Measurements from ENCODE around the gene LRP1-AS.
"Not testable (repeated sequence)": the region's sequence is repeated elsewhere in the genome, so short reads cannot be mapped to it uniquely, and the experiment has no call there.

The LRP1-AS gene

GRCh38 chr12:57126061-57126460, 21.4 kb downstream of the LRP1-AS start:
- no peak for DNase-seq (ENCODE audit: low read depth)

GRCh38 chr12:57124261-57124877, 23.1 kb downstream of the LRP1-AS start:
- DNase-seq (ENCODE audit: low read depth), result no peak
- H3K4me3 ChIP-seq (ENCODE audit: low read length), result no peak overlapping the region
- TF ChIP-seq, protein P1, sequence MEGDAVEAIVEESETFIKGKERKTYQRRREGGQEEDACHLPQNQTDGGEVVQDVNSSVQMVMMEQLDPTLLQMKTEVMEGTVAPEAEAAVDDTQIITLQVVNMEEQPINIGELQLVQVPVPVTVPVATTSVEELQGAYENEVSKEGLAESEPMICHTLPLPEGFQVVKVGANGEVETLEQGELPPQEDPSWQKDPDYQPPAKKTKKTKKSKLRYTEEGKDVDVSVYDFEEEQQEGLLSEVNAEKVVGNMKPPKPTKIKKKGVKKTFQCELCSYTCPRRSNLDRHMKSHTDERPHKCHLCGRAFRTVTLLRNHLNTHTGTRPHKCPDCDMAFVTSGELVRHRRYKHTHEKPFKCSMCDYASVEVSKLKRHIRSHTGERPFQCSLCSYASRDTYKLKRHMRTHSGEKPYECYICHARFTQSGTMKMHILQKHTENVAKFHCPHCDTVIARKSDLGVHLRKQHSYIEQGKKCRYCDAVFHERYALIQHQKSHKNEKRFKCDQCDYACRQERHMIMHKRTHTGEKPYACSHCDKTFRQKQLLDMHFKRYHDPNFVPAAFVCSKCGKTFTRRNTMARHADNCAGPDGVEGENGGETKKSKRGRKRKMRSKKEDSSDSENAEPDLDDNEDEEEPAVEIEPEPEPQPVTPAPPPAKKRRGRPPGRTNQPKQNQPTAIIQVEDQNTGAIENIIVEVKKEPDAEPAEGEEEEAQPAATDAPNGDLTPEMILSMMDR (conservative IDR thresholded peaks at IDR 0.05; ENCODE audit: low read depth, low read length), result peak; percentile 98

More at GRCh38 chr12:57126061-57126460, 21.4 kb downstream of the LRP1-AS start:
- TF ChIP-seq, protein P1 (conservative IDR thresholded peaks at IDR 0.05; ENCODE audit: low read depth, low read length), result no peak
- no peak overlapping the region for H3K4me3 ChIP-seq (ENCODE audit: low read length)

DNA sequence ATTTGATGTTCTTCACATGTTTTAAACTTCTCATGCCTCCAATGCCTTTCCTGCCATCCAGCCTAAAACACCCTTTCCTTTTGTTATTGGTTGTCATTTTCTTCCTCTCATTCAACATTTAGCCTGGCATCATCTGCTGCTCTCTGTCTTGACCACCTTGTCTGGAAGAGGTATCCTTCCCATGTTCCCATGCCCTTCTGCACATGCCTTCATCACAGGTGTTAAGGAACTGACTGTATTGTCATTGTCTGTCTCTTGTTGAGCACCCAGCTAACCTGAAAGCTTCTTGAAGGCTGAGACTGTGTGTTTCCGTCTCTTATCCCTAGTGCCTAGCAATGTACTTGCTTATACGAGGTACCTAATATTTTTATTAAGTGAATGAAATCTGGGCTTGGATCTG, 23.6 kb downstream of the LRP1-AS start:
- no peak for DNase-seq (ENCODE audit: low read depth)
- TF ChIP-seq, protein P1 (conservative IDR thresholded peaks at IDR 0.05; ENCODE audit: low read depth, low read length), result no peak
- H3K4me3 ChIP-seq (ENCODE audit: low read length), result no peak overlapping the region

- not testable (repeated sequence) for DNase-seq (ENCODE audit: low read depth); H3K4me3 ChIP-seq (ENCODE audit: low read length)
These were observed 26.7 kb downstream of the LRP1-AS start for GRCh38 chr12:57120718-57121117.

- no peak for DNase-seq (ENCODE audit: low read depth)
- H3K4me3 ChIP-seq (ENCODE audit: low read length), result no peak overlapping the region
- TF ChIP-seq, protein P1 (conservative IDR thresholded peaks at IDR 0.05; ENCODE audit: low read depth, low read length), result no peak
These were observed 27.9 kb downstream of the LRP1-AS start for GRCh38 chr12:57119294-57120085.

- no peak for DNase-seq (ENCODE audit: low read depth)
- TF ChIP-seq, protein P1 (conservative IDR thresholded peaks at IDR 0.05; ENCODE audit: low read depth, low read length), result no peak
- no peak overlapping the region for H3K4me3 ChIP-seq (ENCODE audit: low read length)
These were observed 28.6 kb downstream of the LRP1-AS start for GRCh38 chr12:57118711-57119271.

DNA sequence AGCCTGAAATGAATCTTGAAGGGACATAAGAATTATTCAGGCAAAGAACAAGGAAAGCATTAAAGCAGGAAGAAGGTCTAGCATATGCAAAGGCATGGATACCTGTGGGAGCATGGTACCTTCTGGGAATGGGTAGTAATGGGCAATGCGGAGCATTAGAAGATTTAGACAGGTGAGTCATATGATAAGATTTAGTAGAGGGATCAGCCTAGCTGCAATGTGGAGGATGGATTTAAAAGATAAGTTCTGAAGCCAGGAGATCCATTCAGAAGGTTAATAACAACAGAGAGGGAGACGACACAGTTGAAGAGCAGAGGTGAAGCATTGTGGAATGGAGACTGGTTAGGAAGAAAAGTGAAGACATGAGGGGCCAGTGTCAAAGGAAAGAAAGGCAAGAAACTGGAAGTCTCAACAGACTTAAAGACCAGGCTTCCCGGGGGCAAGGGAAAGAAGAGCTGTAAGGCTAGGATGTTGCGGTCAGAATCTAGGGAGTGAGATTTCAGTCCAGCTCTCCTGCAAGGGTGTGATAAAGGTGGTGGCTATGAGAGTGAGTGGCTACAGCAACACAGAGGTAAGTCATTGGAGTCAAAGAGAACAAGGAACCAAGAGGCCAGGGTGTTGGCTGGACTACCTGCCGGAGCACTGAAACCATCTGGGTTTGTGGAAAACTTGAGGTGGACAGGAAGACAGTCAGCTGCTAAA, 30.7 kb downstream of the LRP1-AS start:
- DNase-seq (ENCODE audit: low read depth), result no peak
- TF ChIP-seq, protein P1 (conservative IDR thresholded peaks at IDR 0.05; ENCODE audit: low read depth, low read length), result no peak
- no peak overlapping the region for H3K4me3 ChIP-seq (ENCODE audit: low read length)

All from retinal pigment epithelial cell (primary cell).